ENCODE results near the gene CHP1. TPM values are rescaled to one million over a fixed set of nuclear protein-coding genes. Genes with fewer than 3 reads are reported as not detected.

The CHP1 gene
- total and polyA plus RNA-seq, 2 of the 8 experiments (the other 6 are each of a cell fraction or from before 2014, with no cell fraction given), result 45.2 to 89.0 TPM

- no peak overlapping the region for H2BK12ac ChIP-seq (ENCODE audit: low read depth, low read length)
- H2BK120ac ChIP-seq (replicated peaks; ENCODE audit: low read depth, low read length), result no peak overlapping the region
- peak overlapping the region in 3 of 4 experiments; percentile 3 to 96 (median 20); a peak in 4 of 8 replicates for H3K4me3 ChIP-seq (ENCODE audit: extremely low read depth in 1 of 4, insufficient read depth in 2 of 4, low read depth in 3 of 4, low read length in 4 of 4)
- no peak overlapping the region for H3K14ac ChIP-seq (ENCODE audit: insufficient read length)
- peaks cover 2% of the 10 kb centered on the region; the same call in 1 of the 2 replicates for H3K79me1 ChIP-seq (ENCODE audit: low read depth, low read length)
- TF ChIP-seq RAD21 (IDR thresholded peaks at IDR 0.05 in 1 of 2, conservative IDR thresholded peaks at IDR 0.05 in 1 of 2; ENCODE audit: low read depth in 2 of 2, low read length in 2 of 2), result peak in 1 of 2 experiments; percentile 38; a peak in 1 of 4 replicates
- peak; percentile 12 for TF ChIP-seq CTBP2 (IDR thresholded peaks at IDR 0.05; ENCODE audit: borderline replicate concordance, insufficient read depth, insufficient read length, low read length)
- no peak for TF ChIP-seq YY1 (IDR thresholded peaks at IDR 0.05; ENCODE audit: low read depth, low read length)
- H2AK5ac ChIP-seq (ENCODE audit: low read depth, low read length), result no peak overlapping the region
- FAIRE-seq, result no peak
- POLR2A ChIA-PET (ENCODE audit: partially characterized antibody), result interaction anchor here (1.2 to 2.9 kb wide), 6 partner anchors 11 to 277 kb away, joined by 3 to 12 read pairs (median 8); partner anchors contain the start of genes CHAC1, INO80, NUSAP1 and OIP5
- H3K79me2 ChIP-seq (ENCODE audit: control insufficient read depth in 1 of 2, insufficient read depth in 2 of 2, low read length in 2 of 2), result peaks cover 0 to 26% of the 10 kb centered on the region in 2 experiments; a peak in 2 of 4 replicates
- H2AFZ ChIP-seq (ENCODE audit: low read length), result no peak overlapping the region; the same call in 1 of the 2 replicates
- no peaks in the 10 kb centered on the region; a peak in 2 of 7 replicates for H3K4me1 ChIP-seq (replicated peaks in 1 of 4; ENCODE audit: control insufficient read depth in 3 of 4, insufficient read depth in 4 of 4, low read length in 3 of 4)
- CTCF ChIA-PET (ENCODE audit: partially characterized antibody), result interaction anchor here (0.7 to 3.2 kb wide), 12 partner anchors 11 to 336 kb away, joined by 3 to 23 read pairs (median 4); partner anchors contain the start of gene VPS18
- H4K91ac ChIP-seq (replicated peaks; ENCODE audit: insufficient read length, low read length), result no peak overlapping the region
- no peak overlapping the region for H3K27ac ChIP-seq (ENCODE audit: low read depth, low read length)
- no peaks in the 10 kb centered on the region for H3K9me3 ChIP-seq (ENCODE audit: insufficient read depth in 2 of 2, low read depth in 1 of 2, low read length in 1 of 2)
- no peak overlapping the region for H3K23ac ChIP-seq (ENCODE audit: insufficient read length)
- H2BK5ac ChIP-seq (ENCODE audit: low read depth, low read length), result no peak overlapping the region
- H3K27me3 ChIP-seq (replicated peaks in 1 of 4; ENCODE audit: control insufficient read depth in 3 of 4, extremely low read depth in 1 of 4, insufficient read depth in 3 of 4, low read length in 3 of 4), result peaks cover 0 to 5% (median 4%) of the 10 kb centered on the region in 4 experiments; a peak in 2 of 7 replicates
- H3K23me2 ChIP-seq (ENCODE audit: low read depth, low read length), result peaks cover 6% of the 10 kb centered on the region
- H3K56ac ChIP-seq (replicated peaks; ENCODE audit: insufficient read length, low read depth, low read length), result no peak overlapping the region
- no peak overlapping the region for H2BK15ac ChIP-seq (ENCODE audit: low read length)
- H4K8ac ChIP-seq (ENCODE audit: extremely low read depth, insufficient read depth, low read length), result no peak overlapping the region; the same call in 1 of the 2 replicates
- H4K5ac ChIP-seq (ENCODE audit: insufficient read length, low read depth, low read length), result peak overlapping the region; percentile 45
- WGBS, 2 experiments (ENCODE audit: extremely low coverage in 1 of 2, insufficient coverage in 1 of 2, insufficient read length in 1 of 2, insufficient replicate concordance in 2 of 2, low coverage in 1 of 2, low lambda C conversion rate in 2 of 2, missing lambda C conversion rate in 1 of 2), result 30% methylated on average over 10 of the region's 10 CpGs; no CpG with 5 or more reads in 1 of the 2 experiments
- no peak overlapping the region for H3K9ac ChIP-seq (replicated peaks in 1 of 4; ENCODE audit: extremely low read depth in 1 of 4, low read depth in 3 of 4, low read length in 3 of 4)
- no peaks in the 10 kb centered on the region for H3K36me3 ChIP-seq (ENCODE audit: control insufficient read depth in 2 of 4, insufficient read depth in 4 of 4, low read length in 3 of 4)
- no peak for DNase-seq (ENCODE audit: low read depth in 1 of 2, low spot score in 2 of 2)
- no peak overlapping the region for H3K4ac ChIP-seq (replicated peaks; ENCODE audit: insufficient read length, low read depth, low read length)
- no peak overlapping the region; the same call in 1 of the 2 replicates for H3K18ac ChIP-seq (ENCODE audit: extremely low read depth, low read length)
- peak overlapping the region; percentile 50 to 92 for H3K4me2 ChIP-seq (ENCODE audit: insufficient read depth in 1 of 2, low read depth in 2 of 2, low read length in 2 of 2)
- H2BK20ac ChIP-seq (ENCODE audit: low read length), result no peak overlapping the region
- H4K20me1 ChIP-seq (replicated peaks in 1 of 2; ENCODE audit: control insufficient read depth in 1 of 2, insufficient read depth in 2 of 2, low read length in 2 of 2), result peaks cover 0 to under 1% of the 10 kb centered on the region in 2 experiments
Observed at GRCh38 chr15:41230345-41230649, 771 bp upstream of the CHP1 start.
